HepG2 (cell line): Measurements from ENCODE around the gene PDCD11. TPM values are rescaled to one million over a fixed set of nuclear protein-coding genes. Genes with fewer than 3 reads are reported as not detected.

Experiments used
- CBX1 ChIP-seq: IDR thresholded peaks from one replicate; pipeline ENCODE4 v1.6.1; 2016; ENCODE audit warnings: antibody characterized with exemption, low read depth
- DR1 ChIP-seq: sonication (generic); formaldehyde crosslinking; IDR thresholded peaks from 2 replicates; pipeline ENCODE4 v1.8.0; 2021; ENCODE audit warnings: mild to moderate bottlenecking, missing genetic modification reagents, inconsistent platforms
- HNRNPLL ChIP-seq: fragments of 200-400 bp; formaldehyde crosslinking; IDR thresholded peaks from 2 replicates; pipeline ENCODE4 v1.6.1; 2017; ENCODE audit warnings: mild to moderate bottlenecking, low read depth, low read length; ENCODE audit not compliant: poor library complexity, severe bottlenecking
- HOXA5 ChIP-seq: sonication (generic); formaldehyde crosslinking; IDR thresholded peaks from 2 replicates; pipeline ENCODE4 v1.4.0; 2020; ENCODE audit warnings: missing genetic modification reagents
- KLF16 ChIP-seq, 2 experiments: sonication (generic) in 1 of 2; formaldehyde crosslinking in 1 of 2; IDR thresholded peaks; 2 replicates each; pipeline versions ENCODE4 v1.6.1 to v1.8.0; 2016 to 2023; ENCODE audit warnings: missing genetic modification reagents in 2 of 2, missing compliant biosample characterization in 1 of 2
- RBM22 ChIP-seq: fragments of 200-400 bp; formaldehyde crosslinking; optimal IDR thresholded peaks from 2 replicates; pipeline ENCODE3; 2017; ENCODE audit warnings: mild to moderate bottlenecking, low read length, moderate library complexity
- SMC3 ChIP-seq: IDR thresholded peaks from 2 replicates; pipeline ENCODE4 v1.6.1; 2011; ENCODE audit warnings: low read length, improper control_type of control experiment
- SP5 ChIP-seq: IDR thresholded peaks from 2 replicates; pipeline ENCODE4 v1.6.1; 2016; ENCODE audit warnings: low read depth, borderline replicate concordance
- SSRP1 ChIP-seq: IDR thresholded peaks from 2 replicates; pipeline ENCODE4 v1.6.1; 2016; ENCODE audit warnings: control low read depth
- TERF1 ChIP-seq: sonication (generic); formaldehyde crosslinking; IDR thresholded peaks from 2 replicates; pipeline ENCODE4 v1.8.0; 2022; ENCODE audit warnings: mild to moderate bottlenecking, missing genetic modification reagents, moderate library complexity
- THAP8 ChIP-seq: sonication (generic); formaldehyde crosslinking; IDR thresholded peaks from 2 replicates; pipeline ENCODE4 v1.5.1; 2020; ENCODE audit warnings: missing genetic modification reagents, mild to moderate bottlenecking, borderline replicate concordance
- TRAFD1 ChIP-seq: sonication (generic); formaldehyde crosslinking; IDR thresholded peaks from 2 replicates; pipeline ENCODE4 v1.5.1; 2020; ENCODE audit warnings: missing genetic modification reagents, mild to moderate bottlenecking, borderline replicate concordance
- TSC22D2 ChIP-seq: sonication (generic); formaldehyde crosslinking; IDR thresholded peaks from 2 replicates; pipeline ENCODE4 v1.5.1; 2020; ENCODE audit warnings: missing genetic modification reagents, mild to moderate bottlenecking, borderline replicate concordance
- ZNF292 ChIP-seq: sonication (generic); formaldehyde crosslinking; IDR thresholded peaks from 2 replicates; pipeline ENCODE4 v1.8.1; 2022; ENCODE audit warnings: mild to moderate bottlenecking, low read depth, missing genetic modification reagents, borderline replicate concordance
- ZNF317 ChIP-seq: sonication (generic); formaldehyde crosslinking; IDR thresholded peaks from 2 replicates; pipeline ENCODE4 v1.5.0; 2020; ENCODE audit warnings: mild to moderate bottlenecking, missing genetic modification reagents
- ZNF331 ChIP-seq: sonication (generic); formaldehyde crosslinking; IDR thresholded peaks from 2 replicates; pipeline ENCODE4 v1.4.0; 2020; ENCODE audit warnings: missing genetic modification reagents
- ZNF33A ChIP-seq: sonication (generic); formaldehyde crosslinking; IDR thresholded peaks from 2 replicates; pipeline ENCODE4 v1.5.1; 2020; ENCODE audit warnings: missing genetic modification reagents, mild to moderate bottlenecking, moderate library complexity, borderline replicate concordance
- ZNF354B ChIP-seq: sonication (generic); formaldehyde crosslinking; IDR thresholded peaks from 2 replicates; pipeline ENCODE4 v1.8.0; 2022; ENCODE audit warnings: mild to moderate bottlenecking, missing genetic modification reagents
- ZNF598 ChIP-seq: sonication (generic); formaldehyde crosslinking; IDR thresholded peaks from 2 replicates; pipeline ENCODE4 v1.5.1; 2020; ENCODE audit warnings: mild to moderate bottlenecking, missing genetic modification reagents, borderline replicate concordance
- ZNF609 ChIP-seq: sonication (generic); formaldehyde crosslinking; IDR thresholded peaks from 2 replicates; pipeline ENCODE4 v1.4.0; 2020; ENCODE audit warnings: mild to moderate bottlenecking, missing genetic modification reagents, borderline replicate concordance
- ZNF670 ChIP-seq: sonication (generic); formaldehyde crosslinking; IDR thresholded peaks from 2 replicates; pipeline ENCODE4 v1.8.0; 2022; ENCODE audit warnings: mild to moderate bottlenecking, missing genetic modification reagents, borderline replicate concordance
- polyA plus RNA-seq, 8 experiments: library from polyadenylated mRNA; depleted of rRNA in 3 of 8; stranded (reverse) in 7 of 8; unstranded in 1 of 8; fragments of >200 nt; fragmentation: Illumina TruSeq in 4 of 8; extraction: Trizol in 4 of 8; gene quantifications; 2 replicates each; pipeline versions ENCODE4 v1.2.1 to v1.2.3, GENCODE V29; 2011 to 2016; ENCODE audit warnings: low read depth in 4 of 8, missing spikeins in 1 of 8, mixed read lengths in 1 of 8; ENCODE audit not compliant: insufficient read depth in 1 of 8
- total RNA-seq, 5 experiments: library from RNA; depleted of rRNA; stranded (reverse); fragments of >200 nt; fragmentation: Illumina TruSeq; extraction: Trizol; gene quantifications; 2 replicates each; pipeline ENCODE4 v1.2.3, GENCODE V29; 2016; ENCODE audit warnings: low read depth in 1 of 5

Gene PDCD11
- total and polyA plus RNA-seq, 2 of the 13 experiments (the other 11 are each of a cell fraction or from before 2014, with no cell fraction given), result 12.8 to 52.8 TPM

GRCh38 chr10:103396067-103396788 is at the start of gene PDCD11, which contains the start of gene ATP5MK (continued):
- TF ChIP-seq ZNF670 (CRISPR knock-in tag) (no peak), ZNF292 (CRISPR knock-in tag) (peak; percentile 37; the same call in 1 of the 2 replicates), THAP8 (CRISPR knock-in tag) (peak; percentile 73; the same call in 1 of the 2 replicates), TRAFD1 (CRISPR knock-in tag) (no peak), ZNF609 (CRISPR knock-in tag) (no peak; the same call in 1 of the 2 replicates), KLF16 (CRISPR knock-in tag; IDR thresholded peaks at IDR 0.05) (peak in 1 of 2 experiments; percentile 87; a peak in 2 of 4 replicates), DR1 (CRISPR knock-in tag) (peak; percentile 82), ZNF33A (no peak), ZNF354B (CRISPR knock-in tag) (no peak; the same call in 1 of the 2 replicates), ZNF331 (CRISPR knock-in tag) (peak; percentile 55; the same call in 1 of the 2 replicates), SMC3 (no peak), TSC22D2 (no peak), RBM22 (no peak), ZNF317 (CRISPR knock-in tag) (peak; percentile 23; the same call in 1 of the 2 replicates), SSRP1 (CRISPR knock-in tag) (no peak), HNRNPLL (peak; percentile 95), HOXA5 (CRISPR knock-in tag) (peak; percentile 68), ZNF598 (CRISPR knock-in tag) (no peak), CBX1 (peak; percentile 77), TERF1 (CRISPR knock-in tag) (no peak), SP5 (CRISPR knock-in tag) (peak; percentile 15; the same call in 1 of the 2 replicates)
